Kidney glomerular epithelial cell (primary cell): ENCODE data around the gene ARID4B.

Source experiments
- DNase-seq: peaks from one replicate; lab custom pipeline; 2025; lab: John Stamatoyannopoulos, UW

ARID4B gene

DNA sequence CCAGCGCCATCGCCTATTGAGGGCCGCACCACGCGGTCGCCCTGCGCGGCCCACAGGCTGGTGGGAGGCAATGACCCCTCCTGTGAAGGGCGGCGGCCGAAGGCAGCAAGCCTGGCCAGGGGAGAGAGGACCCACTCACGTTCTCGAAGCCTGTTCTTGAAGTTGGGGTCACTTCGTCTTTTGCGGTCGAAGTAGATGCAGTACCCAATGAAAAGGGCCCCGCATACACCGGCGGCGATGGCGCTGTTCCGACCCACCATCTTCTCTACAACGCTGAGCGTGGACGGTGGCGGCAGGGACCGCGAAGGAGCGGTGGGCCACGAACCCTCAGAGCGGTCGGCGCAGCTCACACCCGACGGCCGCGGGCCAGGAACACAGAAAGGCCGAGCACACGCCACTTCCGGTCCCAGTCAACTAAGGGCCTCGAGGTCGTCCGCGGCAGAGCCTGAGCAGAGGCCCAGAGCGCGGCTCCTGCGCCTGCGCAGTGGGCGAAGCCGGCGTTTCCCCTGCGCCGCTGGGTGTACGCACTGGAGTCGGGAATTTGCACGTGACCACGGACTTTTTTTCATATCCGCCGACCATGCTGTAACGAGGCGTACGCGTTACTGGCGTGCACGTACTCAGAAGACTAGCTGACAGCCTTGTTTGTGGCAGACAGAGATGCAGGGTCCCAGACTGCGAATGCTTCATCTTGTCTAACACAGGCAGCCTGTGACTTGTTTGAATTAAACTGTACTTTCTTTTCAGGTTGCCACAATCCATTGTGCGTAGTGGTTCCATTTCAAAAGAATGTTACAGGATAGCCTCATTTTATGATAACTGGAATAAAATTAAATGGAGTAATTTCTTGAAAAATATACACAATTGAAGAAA is 199.3 kb downstream of the ARID4B start, which contains the start of gene TOMM20:
TSS of gene TOMM20 (minus strand) at position 382 of the 873 bp plus-strand sequence. CDS start at position 260, 122 bp downstream.
- peak; percentile 97 for DNase-seq

GRCh38 chr1:235127732-235128455 is 200.1 kb downstream of the ARID4B start:
- DNase-seq = no peak

DNA sequence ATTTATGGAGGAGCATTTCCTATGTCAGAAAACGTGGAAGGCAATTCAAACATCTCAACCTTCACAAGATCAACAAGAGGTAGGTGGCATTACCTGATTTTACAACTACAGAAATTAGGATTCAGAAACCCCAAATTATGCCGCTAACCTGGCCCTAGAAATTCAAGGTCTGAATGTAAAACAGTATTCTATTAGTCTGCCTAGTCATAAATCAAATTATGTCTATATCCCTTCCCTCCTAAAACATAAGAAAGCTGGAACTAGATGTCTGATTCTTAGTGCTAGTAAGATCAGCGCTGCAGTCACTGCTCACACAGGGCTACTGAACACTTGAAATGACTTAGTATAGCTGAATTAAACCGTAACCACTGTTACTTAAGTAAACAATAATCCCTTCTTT is 200.8 kb downstream of the ARID4B start:
- no peak for DNase-seq

DNA sequence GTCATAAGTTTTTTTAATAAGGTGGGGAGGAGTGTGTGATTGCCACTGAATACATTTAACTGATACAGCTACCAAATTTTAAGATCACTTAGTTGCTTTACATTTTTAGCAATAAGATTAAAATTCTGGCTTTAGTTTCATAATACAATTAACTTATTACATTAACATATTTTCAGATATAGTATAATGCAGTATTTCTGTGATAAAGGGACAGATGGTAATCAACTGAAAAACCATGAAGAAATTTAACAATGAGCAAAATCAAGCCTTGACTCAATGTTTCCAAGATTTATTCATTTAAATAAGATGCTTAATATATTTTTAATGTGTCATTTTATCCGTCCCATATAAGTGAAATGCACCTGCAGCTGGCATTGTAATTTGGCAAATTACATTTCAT is 203.3 kb downstream of the ARID4B start:
- no peak for DNase-seq

DNA sequence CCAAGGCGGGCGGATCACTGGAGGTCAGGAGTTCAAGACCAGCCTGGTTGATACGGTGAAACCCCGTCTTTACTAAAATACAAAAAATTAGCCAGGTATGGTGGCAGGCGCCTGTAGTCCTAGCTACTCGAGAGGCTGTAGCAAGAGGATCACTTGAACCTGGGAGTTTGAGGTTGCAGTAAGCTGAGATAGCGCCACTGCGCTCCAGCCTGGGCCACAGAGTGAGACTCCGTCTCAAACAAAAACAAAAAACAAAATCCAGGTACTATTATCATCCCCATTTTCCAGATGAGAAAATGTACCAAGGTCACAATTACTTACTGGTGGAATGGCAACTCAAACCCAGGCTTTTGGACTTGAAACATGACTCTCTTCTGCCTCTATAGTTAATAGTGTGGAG is 203.9 kb downstream of the ARID4B start:
- DNase-seq = no peak

DNA sequence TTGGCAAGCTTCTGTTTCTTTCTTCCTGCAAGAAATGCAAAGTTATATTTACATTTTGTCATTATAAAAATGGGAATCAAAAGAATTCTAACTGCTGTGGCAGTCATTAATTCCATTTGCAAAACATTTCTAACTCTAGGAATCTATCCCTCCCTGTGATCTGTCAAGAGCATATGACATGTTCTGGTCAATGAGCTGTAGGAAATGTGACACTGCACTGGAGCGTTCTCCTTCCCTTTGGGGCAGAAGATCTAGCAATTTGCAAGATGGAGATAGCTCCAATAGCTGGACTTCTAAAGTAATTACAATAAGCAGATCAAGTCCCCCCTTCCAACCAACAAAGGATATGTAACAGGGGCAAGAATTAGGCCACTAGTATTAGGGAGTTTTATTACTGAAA is 205.6 kb downstream of the ARID4B start:
- DNase-seq = no peak
